Peyer's patch (tissue), 4 donors: ENCODE results near the gene GADL1.
A peak's percentile ranks its signal among the peaks of the same experiment; 100 is the strongest.

Source experiments
- CTCF ChIP-seq, 6 experiments: fragments of 450-650 bp in 4 of 6; fragments of 200-600 bp in 2 of 6; sonication (generic) in 1 of 6; IDR thresholded peaks; one replicate each; pipeline ENCODE4 v1.5.1; 2017 to 2019; ENCODE audit warnings: antibody characterized with exemption in 6 of 6, mild to moderate bottlenecking in 3 of 6, moderate library complexity in 1 of 6
- POLR2A ChIP-seq, 2 donors: fragments of 450-650 bp; IDR thresholded peaks; one replicate each; pipeline ENCODE4 v1.5.1; 2017; ENCODE audit warnings: antibody characterized with exemption in 2 of 2, mild to moderate bottlenecking in 2 of 2, moderate library complexity in 2 of 2

DNA sequence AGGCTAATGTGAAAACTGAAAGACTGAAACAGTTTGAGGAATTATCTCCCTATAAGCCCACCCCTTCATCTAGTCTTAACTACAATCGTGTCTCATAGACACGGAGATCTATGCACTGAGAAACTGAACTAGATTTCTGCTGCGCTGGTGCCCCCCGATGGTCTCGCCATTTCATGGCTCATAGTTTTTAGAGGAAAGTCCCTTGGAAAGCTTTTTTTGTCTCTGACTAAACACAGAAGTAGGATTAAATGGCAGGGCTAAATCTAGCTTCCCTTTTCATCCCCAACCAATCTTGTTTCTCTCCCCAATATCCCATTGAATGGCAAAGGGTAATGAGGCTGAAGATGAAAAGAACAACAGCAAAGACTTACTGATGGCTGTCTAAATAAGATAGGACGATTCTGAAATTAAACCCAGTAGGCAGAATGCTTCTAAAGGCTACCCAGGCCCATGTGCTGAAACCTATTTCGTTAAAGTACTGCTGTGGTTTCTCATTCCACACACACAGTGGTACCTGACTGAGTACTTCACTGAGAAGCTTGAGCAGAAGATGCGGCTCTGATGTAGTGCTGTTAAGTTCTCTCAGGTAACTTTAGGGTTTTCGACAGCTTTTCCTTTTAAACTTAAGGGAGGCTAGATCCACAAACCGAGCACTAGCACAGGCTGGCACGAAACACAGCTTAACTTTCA, 142.7 kb downstream of the GADL1 start:
- TF ChIP-seq CTCF (IDR thresholded peaks at IDR 0.05) (peak in 2 of 6 experiments; percentile 20 to 38), POLR2A (IDR thresholded peaks at IDR 0.05) (no peak)
